ENCODE data around the gene NRL. TPM values are rescaled to one million over a fixed set of nuclear protein-coding genes. Genes with fewer than 3 reads are reported as not detected.

Gene NRL
- total RNA-seq, 1 experiment from 2014 or later: 2.5 TPM

DNA sequence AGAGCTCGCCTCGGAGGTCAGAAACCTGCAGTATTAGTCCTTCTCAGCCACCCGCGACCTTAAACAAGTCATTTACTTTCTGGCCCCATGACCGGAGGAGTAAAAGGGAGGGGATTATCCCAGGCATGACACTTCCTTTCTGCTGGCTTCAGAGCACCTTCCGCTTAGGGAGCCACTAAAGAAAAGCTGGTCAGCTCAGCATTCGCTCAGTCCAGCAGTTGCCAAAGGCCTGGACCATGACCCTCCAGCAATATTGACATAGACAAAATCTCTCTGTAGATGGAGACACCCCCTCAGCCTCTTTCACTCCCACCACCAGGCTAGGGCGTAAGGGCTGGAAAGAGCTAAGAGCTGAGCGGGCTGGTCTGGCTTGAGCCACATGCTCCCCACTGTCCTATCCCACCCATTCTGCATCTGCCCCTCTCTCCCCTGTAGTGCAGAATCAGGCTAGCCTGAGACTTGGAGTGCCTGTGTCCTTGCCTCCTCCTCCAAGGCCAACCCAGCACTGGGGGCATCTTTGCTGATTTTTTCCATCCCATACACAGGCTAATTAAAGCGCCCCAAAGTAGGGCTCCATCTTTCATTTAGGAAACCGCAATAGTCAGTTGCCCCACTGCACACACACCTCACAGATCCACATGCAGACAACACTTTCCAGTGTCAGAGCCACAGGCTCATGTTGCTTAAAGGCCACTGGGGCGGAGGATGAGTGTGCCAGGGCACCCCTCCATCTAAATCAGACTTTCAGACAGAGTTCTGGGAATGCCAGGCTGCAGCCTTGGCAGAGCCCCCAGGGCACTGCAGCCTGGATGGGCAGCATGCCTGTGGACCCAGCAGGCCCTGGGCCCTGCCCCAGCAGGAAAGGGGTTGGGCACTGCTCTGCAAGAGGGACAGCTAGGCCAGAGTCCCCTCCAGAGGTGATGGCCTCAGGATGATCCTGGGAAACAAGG lies 47.3 kb downstream of the NRL start:
- Histone ChIP-seq H3K4me2 (ENCODE audit: insufficient read depth, insufficient read length, low read length) (no peak overlapping the region), H3K4me1 (ENCODE audit: insufficient read depth, low read length) (no peaks in the 10 kb centered on the region), H4K20me1 (ENCODE audit: control insufficient read depth, insufficient read depth, insufficient read length) (no peaks in the 10 kb centered on the region), H3K23ac (ENCODE audit: insufficient read length, low read depth, low read length) (no peak overlapping the region), H4K91ac (ENCODE audit: insufficient read length, low read depth, low read length) (no peak overlapping the region), H4K5ac (ENCODE audit: insufficient read length, low read depth, low read length) (no peak overlapping the region), H3K18ac (ENCODE audit: insufficient read length, low read depth, low read length) (no peak overlapping the region), H3K56ac (ENCODE audit: insufficient read length, low read depth, low read length) (no peak overlapping the region), H3K9ac (ENCODE audit: extremely low read depth, insufficient read length, low read length) (no peak overlapping the region), H2AK5ac (ENCODE audit: insufficient read length, low read length) (no peak overlapping the region), H2BK120ac (ENCODE audit: low read depth, low read length, poor library complexity, severe bottlenecking) (no peak overlapping the region), H2BK5ac (ENCODE audit: insufficient read length, low read length) (no peak overlapping the region), H3K9me3 (ENCODE audit: control insufficient read depth, low read depth, low read length) (no peaks in the 10 kb centered on the region), H3K27me3 (ENCODE audit: insufficient read depth, low read length) (no peaks in the 10 kb centered on the region), H3K27ac (ENCODE audit: insufficient read length, low read depth, low read length) (no peak overlapping the region), H3K4ac (ENCODE audit: low read depth, low read length) (no peak overlapping the region), H3K23me2 (ENCODE audit: insufficient read length, low read depth, low read length, poor library complexity, severe bottlenecking) (no peaks in the 10 kb centered on the region), H3K79me2 (ENCODE audit: insufficient read depth, low read length) (no peaks in the 10 kb centered on the region), H4K8ac (replicated peaks; ENCODE audit: insufficient read length, low read depth, low read length) (no peak overlapping the region), H2BK20ac (ENCODE audit: low read depth, low read length, poor library complexity, severe bottlenecking) (no peak overlapping the region), H2BK12ac (ENCODE audit: insufficient read length, low read depth, low read length) (no peak overlapping the region), H3K14ac (ENCODE audit: insufficient read depth, low read length) (no peak overlapping the region), H3T11ph (ENCODE audit: low read length) (no peak overlapping the region), H3K79me1 (ENCODE audit: insufficient read depth, low read depth, low read length, poor library complexity, severe bottlenecking) (no peaks in the 10 kb centered on the region), H2AFZ (ENCODE audit: low read length) (no peak overlapping the region), H2BK15ac (ENCODE audit: low read depth, low read length) (no peak overlapping the region)
- Mint-ChIP-seq H3K9me3 (no peaks in the 10 kb centered on the region), H3K4me3 (no peak overlapping the region), H3K27ac (no peak overlapping the region; a peak in 2 of 7 replicates), H3K36me3 (ENCODE audit: insufficient read depth in 1 of 3, low read depth in 3 of 3) (no peaks in the 10 kb centered on the region; a peak in 1 of 7 replicates), H3K4me1 (0 out of 4 replicates have a peak, but pooled peaks cover 0 to 3% of the 10 kb centered on the region in 2 experiments), H3K27me3 (ENCODE audit: low read depth) (no peaks in the 10 kb centered on the region; the same call in none of the 2 replicates)
- whole genome bisulfite sequencing (ENCODE audit: extremely low coverage, insufficient read length, low lambda C conversion rate): no CpG with 5 or more reads among the region's 12 CpGs
- no peak for TF ChIP-seq CTCF (conservative IDR thresholded peaks at IDR 0.05)
- no peak for DNase-seq

Data from H9 (cell line).